HG03469 (cell line): ENCODE data around the gene HIF1AN.

ENCODE experiments used
- ATAC-seq: cut with Tn5 transposase; IDR thresholded peaks from one replicate; pipeline ENCODE4 v1.9.1; 2021; ENCODE audit warnings: mild to moderate bottlenecking, moderate library complexity, moderate number of reproducible peaks; ENCODE audit not compliant: unreplicated experiment

Gene HIF1AN

GRCh38 chr10:100520811-100521210, 14.9 kb upstream of the HIF1AN start:
- no peak for ATAC-seq

- no peak for ATAC-seq
Measured at GRCh38 chr10:100522107-100522801, 13.5 kb upstream of the HIF1AN start.

- no peak for ATAC-seq
Measured at GRCh38 chr10:100522945-100523344, 12.8 kb upstream of the HIF1AN start.

- ATAC-seq: no peak
Measured at GRCh38 chr10:100524206-100524605, 11.5 kb upstream of the HIF1AN start.

GRCh38 chr10:100524638-100525037, 11.1 kb upstream of the HIF1AN start:
- no peak for ATAC-seq

- no peak for ATAC-seq
Measured at GRCh38 chr10:100528123-100528886, 7.4 kb upstream of the HIF1AN start.

- no peak for ATAC-seq
Measured at GRCh38 chr10:100528921-100529474, 6.7 kb upstream of the HIF1AN start.

GRCh38 chr10:100529475-100530298, 6.1 kb upstream of the HIF1AN start, which contains the start of gene NDUFB8:
Gene NDUFB8 (minus strand): TSS chr10:100529871. CDS start chr10:100529851, 20 bp downstream.
- no peak for ATAC-seq

- ATAC-seq: no peak
Measured at GRCh38 chr10:100531761-100532160, 4.0 kb upstream of the HIF1AN start.

- ATAC-seq: no peak
Measured at GRCh38 chr10:100534726-100535125, 1.0 kb upstream of the HIF1AN start.

- ATAC-seq: no peak
Measured at GRCh38 chr10:100535338-100535714, 417 bp upstream of the HIF1AN start.

GRCh38 chr10:100537475-100537874, 1.7 kb downstream of the HIF1AN start:
- ATAC-seq: no peak

- no peak for ATAC-seq
Measured at GRCh38 chr10:100544950-100545349, 9.2 kb downstream of the HIF1AN start.

GRCh38 chr10:100551196-100551595, 15.5 kb downstream of the HIF1AN start:
- no peak for ATAC-seq

- no peak for ATAC-seq
Measured at GRCh38 chr10:100551738-100552137, 16.0 kb downstream of the HIF1AN start.

GRCh38 chr10:100553929-100554328, 18.2 kb downstream of the HIF1AN start:
- ATAC-seq: no peak

- no peak for ATAC-seq
Measured at GRCh38 chr10:100554902-100555301, 19.2 kb downstream of the HIF1AN start.

GRCh38 chr10:100560248-100560647, 24.5 kb downstream of the HIF1AN start:
- ATAC-seq: no peak

- no peak for ATAC-seq
Measured at GRCh38 chr10:100561005-100561404, 25.3 kb downstream of the HIF1AN start.

GRCh38 chr10:100562008-100562672, 26.4 kb downstream of the HIF1AN start:
- no peak for ATAC-seq
